ENCODE data around the gene BBX.

DNA sequence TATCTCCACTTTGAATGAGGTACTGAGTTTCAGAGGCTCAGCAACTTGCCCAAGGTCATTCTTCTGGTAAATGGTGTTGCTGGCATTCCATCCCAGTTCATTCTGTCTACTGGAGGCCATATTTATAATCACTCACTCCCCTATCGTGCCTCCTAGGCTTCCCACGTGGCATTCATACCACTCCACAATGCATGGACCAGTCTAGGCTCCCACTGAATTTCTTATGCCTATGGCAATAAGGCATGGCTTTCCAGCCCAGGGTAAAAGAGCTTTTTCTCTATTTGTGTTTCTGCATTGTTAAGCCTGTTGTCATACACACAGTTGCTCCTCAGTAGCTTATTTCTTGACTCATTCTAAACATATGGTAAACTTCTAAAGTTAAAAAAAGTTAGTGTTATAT, 19.9 kb downstream of the BBX start:
- TF ChIP-seq CTCF (IDR thresholded peaks at IDR 0.05), result no peak
- no peak for TF ChIP-seq POLR2A (IDR thresholded peaks at IDR 0.05)
